ENCODE measurements around the gene GABRB2.

Gene GABRB2

DNA sequence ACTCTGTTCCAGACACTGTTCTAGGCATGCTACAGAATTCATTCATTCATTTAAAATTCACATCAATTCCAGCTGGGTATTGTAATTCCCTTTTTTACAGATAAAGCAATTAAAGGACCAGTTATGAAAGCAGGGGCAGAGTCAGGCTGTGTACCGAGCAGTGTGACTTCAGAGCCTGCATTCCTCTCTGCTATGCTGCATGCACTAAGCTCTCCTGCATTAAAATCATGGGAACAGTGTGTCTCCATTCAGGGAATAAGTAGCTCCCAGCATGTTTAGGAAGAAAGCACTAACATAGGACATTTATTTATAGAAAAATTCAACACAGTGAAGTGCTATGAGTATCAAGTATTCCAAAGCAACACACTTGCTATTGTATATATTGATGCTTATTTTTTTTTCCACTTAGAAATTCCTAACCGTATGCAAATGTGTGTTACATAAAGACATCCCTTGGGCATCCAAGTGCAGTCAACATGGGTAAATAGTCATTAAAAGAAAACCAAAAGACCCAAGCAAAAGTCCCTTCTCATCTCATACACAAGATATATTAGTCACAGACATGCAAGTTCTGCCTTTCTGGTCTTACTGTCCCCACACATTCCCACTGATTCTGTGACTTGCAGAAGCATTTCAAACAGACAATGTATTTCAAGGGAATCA, 173.7 kb downstream of the GABRB2 start:
- TF ChIP-seq, protein P1, sequence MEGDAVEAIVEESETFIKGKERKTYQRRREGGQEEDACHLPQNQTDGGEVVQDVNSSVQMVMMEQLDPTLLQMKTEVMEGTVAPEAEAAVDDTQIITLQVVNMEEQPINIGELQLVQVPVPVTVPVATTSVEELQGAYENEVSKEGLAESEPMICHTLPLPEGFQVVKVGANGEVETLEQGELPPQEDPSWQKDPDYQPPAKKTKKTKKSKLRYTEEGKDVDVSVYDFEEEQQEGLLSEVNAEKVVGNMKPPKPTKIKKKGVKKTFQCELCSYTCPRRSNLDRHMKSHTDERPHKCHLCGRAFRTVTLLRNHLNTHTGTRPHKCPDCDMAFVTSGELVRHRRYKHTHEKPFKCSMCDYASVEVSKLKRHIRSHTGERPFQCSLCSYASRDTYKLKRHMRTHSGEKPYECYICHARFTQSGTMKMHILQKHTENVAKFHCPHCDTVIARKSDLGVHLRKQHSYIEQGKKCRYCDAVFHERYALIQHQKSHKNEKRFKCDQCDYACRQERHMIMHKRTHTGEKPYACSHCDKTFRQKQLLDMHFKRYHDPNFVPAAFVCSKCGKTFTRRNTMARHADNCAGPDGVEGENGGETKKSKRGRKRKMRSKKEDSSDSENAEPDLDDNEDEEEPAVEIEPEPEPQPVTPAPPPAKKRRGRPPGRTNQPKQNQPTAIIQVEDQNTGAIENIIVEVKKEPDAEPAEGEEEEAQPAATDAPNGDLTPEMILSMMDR (IDR thresholded peaks at IDR 0.05; ENCODE audit: low read depth, low read length, missing control alignments) = no peak
- no peak overlapping the region for H3K4me3 ChIP-seq (ENCODE audit: low read depth, low read length)
- no peak for DNase-seq
- H3K27me3 ChIP-seq (replicated peaks) = no peaks in the 10 kb centered on the region
- H3K36me3 ChIP-seq (replicated peaks) = no peaks in the 10 kb centered on the region
- in situ Hi-C loops (cut with HindIII; ENCODE audit: low pct_ligation_motif_present, low sequenced_read_pairs) = no loop called here
- H3K27ac ChIP-seq = no peak overlapping the region

DNA sequence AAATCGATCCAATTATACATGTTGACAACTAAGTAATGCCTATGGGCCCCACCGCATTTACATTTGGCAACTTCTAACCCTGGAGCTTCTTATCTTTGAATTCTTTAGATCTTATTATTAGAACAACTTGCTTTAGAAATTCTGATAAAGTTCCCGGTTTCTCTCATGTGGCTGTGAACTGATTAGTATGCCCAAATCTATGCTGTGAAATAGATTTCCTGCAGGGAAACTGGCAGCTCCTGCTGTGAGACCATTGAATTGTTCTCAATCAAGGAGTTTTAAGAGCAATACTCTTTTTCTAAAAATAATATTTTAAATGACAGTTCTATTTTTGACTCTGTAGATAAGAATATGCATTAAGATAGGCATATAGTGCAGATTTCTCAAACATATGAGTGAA, 177.5 kb downstream of the GABRB2 start:
- no peak overlapping the region for H3K27ac ChIP-seq
- DNase-seq = no peak
- no peak overlapping the region for H3K4me3 ChIP-seq (ENCODE audit: low read depth, low read length)
- H3K27me3 ChIP-seq (replicated peaks) = no peaks in the 10 kb centered on the region
- H3K36me3 ChIP-seq (replicated peaks) = no peaks in the 10 kb centered on the region
- TF ChIP-seq, protein P1 (IDR thresholded peaks at IDR 0.05; ENCODE audit: low read depth, low read length, missing control alignments) = no peak
- in situ Hi-C loops (cut with HindIII; ENCODE audit: low pct_ligation_motif_present, low sequenced_read_pairs) = no loop called here

DNA sequence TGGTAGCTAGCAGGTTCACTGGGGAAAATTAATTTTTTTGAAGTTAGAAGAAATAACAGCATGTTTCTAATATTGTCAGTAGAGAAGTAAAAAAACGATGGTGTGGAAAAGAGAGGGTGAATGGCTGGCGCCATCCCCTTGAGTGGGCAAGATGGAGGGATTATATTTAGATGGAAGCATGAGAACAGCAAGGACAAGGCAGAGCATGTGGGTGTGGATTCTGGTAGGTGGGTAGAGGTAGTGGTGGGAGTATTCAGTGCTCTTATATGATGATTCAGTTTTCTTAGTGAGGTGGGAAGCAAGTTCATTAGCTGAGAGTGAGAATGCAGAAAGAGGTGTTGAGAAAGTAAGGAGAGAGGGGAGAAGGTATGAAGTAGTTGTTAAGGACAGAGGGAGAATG, 188.1 kb downstream of the GABRB2 start:
- TF ChIP-seq, protein P1 (IDR thresholded peaks at IDR 0.05; ENCODE audit: low read depth, low read length, missing control alignments) = no peak
- no peaks in the 10 kb centered on the region for H3K36me3 ChIP-seq (replicated peaks)
- no peaks in the 10 kb centered on the region for H3K27me3 ChIP-seq (replicated peaks)
- no peak overlapping the region for H3K4me3 ChIP-seq (ENCODE audit: low read depth, low read length)
- in situ Hi-C loops (cut with HindIII; ENCODE audit: low pct_ligation_motif_present, low sequenced_read_pairs) = no loop called here
- H3K27ac ChIP-seq = no peak overlapping the region
- no peak for DNase-seq

GRCh38 chr5:161344234-161344633, 202.3 kb downstream of the GABRB2 start:
- in situ Hi-C loops (cut with HindIII; ENCODE audit: low pct_ligation_motif_present, low sequenced_read_pairs) = no loop called here
- Histone ChIP-seq H3K27me3 (replicated peaks) (no peaks in the 10 kb centered on the region), H3K27ac (no peak overlapping the region), H3K36me3 (replicated peaks) (no peaks in the 10 kb centered on the region), H3K4me3 (ENCODE audit: low read depth, low read length) (no peak overlapping the region)
- DNase-seq = no peak
- TF ChIP-seq, protein P1 (IDR thresholded peaks at IDR 0.05; ENCODE audit: low read depth, low read length, missing control alignments) = no peak

DNA sequence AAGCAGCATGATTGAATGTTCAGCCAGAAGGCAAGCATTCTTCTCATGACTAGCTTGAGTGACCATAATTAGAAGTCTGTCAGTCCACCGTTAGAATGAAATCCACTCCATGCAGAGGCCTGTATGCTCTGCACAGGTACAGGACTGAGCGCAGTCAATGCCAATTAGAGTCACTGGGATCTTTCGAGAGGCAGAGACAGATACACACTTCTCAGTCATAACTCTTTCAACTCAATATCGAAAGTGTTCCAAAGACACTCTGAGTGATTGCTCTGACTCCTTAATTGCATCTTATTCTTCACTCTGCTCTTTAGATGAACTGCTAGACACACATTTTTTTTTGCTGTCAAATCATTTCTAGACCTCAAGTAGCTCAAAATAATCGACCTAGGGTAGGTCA, 203.6 kb downstream of the GABRB2 start:
- in situ Hi-C loops (cut with HindIII; ENCODE audit: low pct_ligation_motif_present, low sequenced_read_pairs) = no loop called here
- TF ChIP-seq, protein P1 (IDR thresholded peaks at IDR 0.05; ENCODE audit: low read depth, low read length, missing control alignments) = no peak
- Histone ChIP-seq H3K27ac (no peak overlapping the region), H3K27me3 (replicated peaks) (no peaks in the 10 kb centered on the region), H3K4me3 (ENCODE audit: low read depth, low read length) (no peak overlapping the region), H3K36me3 (replicated peaks) (no peaks in the 10 kb centered on the region)
- DNase-seq = no peak

- TF ChIP-seq, protein P1 (IDR thresholded peaks at IDR 0.05; ENCODE audit: low read depth, low read length, missing control alignments) = no peak
- Histone ChIP-seq H3K27ac (no peak overlapping the region), H3K4me3 (ENCODE audit: low read depth, low read length) (no peak overlapping the region), H3K27me3 (replicated peaks) (no peaks in the 10 kb centered on the region), H3K36me3 (replicated peaks) (no peaks in the 10 kb centered on the region)
- in situ Hi-C loops (cut with HindIII; ENCODE audit: low pct_ligation_motif_present, low sequenced_read_pairs) = no loop called here
- no peak for DNase-seq
Measured at GRCh38 chr5:161340012-161340411, 206.5 kb downstream of the GABRB2 start.
